SH-SY5Y (cell line): ENCODE results near the gene RCOR1.
A peak's percentile ranks its signal among the peaks of the same experiment; 100 is the strongest.

ENCODE experiments used
- GATA2 ChIP-seq: IDR thresholded peaks from 2 replicates; pipeline ENCODE4 v1.6.1; 2011; ENCODE audit warnings: mild to moderate bottlenecking, low read depth, low read length
- GATA3 ChIP-seq: IDR thresholded peaks from 2 replicates; pipeline ENCODE4 v1.6.1; 2011; ENCODE audit warnings: low read depth, mild to moderate bottlenecking, low read length, moderate library complexity

Gene RCOR1

DNA sequence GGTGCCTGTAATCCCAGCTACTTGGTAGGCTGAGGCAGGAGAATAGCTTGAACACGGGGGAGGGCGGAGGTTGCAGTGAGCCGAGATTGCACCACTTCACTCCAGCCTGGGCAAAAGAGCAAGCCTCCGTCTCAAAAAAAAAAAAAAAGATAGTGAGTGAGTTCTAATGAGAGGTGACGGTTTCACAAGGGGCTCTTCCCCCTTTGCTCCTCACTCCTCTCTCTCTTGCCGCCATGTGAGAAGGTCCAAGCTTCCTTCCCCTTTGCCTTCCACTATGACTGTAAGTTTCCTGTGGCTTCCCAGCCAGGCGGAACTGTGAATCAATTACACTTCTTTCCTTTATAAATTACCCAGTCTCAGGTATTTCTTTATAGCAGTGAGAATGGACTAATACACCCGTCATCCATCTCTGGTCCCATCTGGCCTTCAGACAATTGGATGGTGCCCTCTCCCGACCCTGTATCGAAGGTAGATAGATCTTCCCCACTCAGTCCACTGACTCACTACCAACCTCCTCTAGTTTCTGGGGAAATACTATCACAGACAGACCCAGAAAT lies 27.0 kb upstream of the RCOR1 start:
- TF ChIP-seq GATA2: no peak

DNA sequence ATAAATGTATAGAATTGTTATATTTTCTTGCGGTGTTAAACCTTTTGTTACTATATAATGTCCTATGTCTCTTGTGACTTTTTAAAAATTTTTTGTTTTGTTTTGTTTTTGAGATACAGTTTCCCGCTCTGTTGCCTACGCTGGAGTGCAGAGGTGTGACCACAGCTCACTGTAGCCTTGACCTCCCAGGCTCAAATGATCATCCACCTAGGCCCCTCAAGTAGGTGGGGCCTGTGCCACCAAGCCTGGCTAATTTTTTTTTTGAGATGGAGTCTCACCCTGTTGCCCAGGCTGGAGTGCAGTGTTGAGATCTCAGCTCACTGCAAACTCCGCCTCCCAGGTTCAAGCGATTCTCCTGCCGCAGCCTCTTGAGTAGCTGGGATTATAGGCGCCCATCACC lies 26.5 kb upstream of the RCOR1 start:
- TF ChIP-seq GATA3: no peak
- TF ChIP-seq GATA2: no peak

DNA sequence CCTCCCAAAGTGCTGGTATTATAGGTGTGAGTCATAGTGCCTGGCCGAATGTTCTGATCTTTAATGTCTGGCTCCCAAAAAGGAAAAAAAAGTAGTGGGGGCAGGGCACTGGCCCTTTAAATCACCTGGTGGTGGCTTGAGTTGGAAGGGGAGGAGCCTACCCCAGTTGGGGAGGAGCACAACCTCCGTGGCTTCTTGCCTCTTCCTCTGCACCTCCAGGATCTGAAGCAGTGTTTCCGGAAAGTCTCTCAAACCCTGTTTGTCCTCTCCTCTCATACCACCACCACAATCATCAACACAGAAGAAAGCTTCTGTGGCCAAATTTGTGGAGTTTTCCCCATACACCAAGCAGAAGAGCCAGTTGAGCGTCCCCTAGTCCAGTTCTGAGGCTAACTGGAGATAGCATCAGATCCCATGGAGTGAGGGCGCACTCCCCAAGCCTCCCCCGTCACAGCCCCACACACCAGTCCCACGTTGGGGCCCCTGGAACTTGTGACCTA lies 24.3 kb upstream of the RCOR1 start:
- no peak for TF ChIP-seq GATA3

DNA sequence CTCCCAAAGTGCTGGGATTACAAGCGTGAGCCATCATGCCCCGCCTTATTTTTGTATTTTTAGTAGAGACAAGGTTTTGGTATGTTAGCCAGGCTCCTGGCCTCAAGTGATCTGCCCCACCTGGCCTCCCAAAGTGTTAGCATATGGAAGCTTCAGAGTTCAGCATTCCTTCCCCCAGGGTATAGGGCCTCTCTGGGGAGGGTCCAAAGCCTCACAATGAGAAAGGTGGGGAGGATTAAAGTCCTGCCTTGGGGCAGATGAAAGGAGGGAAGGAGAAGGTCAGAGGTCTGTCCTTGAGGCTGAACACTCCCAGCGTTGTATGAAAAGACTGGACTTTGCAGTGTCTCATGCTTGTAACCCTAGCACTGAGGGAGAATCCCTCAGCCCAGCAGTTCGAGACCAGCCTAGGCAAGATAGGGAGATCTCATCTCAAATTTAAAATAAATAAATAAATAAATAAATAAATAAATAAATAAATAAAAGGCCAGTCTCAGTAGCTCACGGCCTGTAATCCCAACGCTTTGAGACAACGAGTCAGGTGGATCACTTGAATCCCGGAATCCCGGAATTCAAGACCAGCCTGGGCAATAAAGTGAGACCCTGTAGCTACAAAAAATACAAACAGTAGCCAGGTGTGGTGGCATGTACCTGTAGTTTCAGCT lies 22.0 kb upstream of the RCOR1 start:
- TF ChIP-seq GATA2: no peak
- no peak for TF ChIP-seq GATA3

DNA sequence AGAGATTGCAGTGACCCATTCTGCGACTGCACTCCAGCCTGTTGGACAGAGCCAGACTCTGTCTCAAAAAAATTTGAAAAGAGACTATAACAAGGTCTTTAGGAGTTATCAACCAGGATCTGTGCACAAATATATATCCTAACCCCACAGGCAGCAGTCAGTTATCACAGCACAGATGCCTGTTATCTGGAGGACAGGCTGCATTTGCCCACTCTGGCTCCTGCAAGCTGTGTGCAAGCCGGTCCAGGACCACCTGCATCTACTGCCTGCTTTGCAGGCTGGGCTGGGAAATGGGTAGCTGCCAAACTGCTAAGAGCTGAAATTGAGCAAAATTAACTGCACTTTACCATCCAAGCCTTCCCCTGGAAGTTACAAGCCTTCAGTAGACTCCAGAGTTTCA lies 21.4 kb upstream of the RCOR1 start:
- TF ChIP-seq GATA2: peak; percentile 86
- TF ChIP-seq GATA3: peak; percentile 38; the same call in 1 of the 2 replicates

DNA sequence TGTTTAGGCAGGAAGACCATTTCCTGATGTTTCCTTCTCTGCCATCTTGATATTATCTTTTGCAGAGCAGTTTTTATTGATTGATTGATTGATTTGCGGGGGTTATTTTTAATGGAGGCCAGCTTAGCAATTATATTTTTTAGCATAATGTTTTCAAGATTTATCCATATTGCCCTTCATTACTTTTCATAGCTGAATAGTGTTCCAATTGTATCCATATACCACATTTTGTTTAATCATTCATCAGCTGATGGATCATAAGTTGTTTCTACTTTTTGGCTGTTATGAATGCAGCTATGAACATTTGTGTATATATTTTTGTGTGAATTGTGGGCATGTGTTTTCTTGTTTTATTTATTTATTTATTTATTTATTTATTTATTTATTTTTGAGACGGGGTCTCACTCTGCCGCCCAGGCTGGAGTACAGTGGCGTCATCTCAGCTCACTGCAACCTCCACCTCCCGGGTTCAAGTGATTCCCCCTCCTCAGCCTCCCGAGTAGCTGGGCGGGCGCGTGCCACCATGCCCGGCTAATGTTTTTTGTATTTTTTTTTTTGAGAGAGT lies 20.9 kb upstream of the RCOR1 start:
- TF ChIP-seq GATA3 (no peak), GATA2 (no peak)

DNA sequence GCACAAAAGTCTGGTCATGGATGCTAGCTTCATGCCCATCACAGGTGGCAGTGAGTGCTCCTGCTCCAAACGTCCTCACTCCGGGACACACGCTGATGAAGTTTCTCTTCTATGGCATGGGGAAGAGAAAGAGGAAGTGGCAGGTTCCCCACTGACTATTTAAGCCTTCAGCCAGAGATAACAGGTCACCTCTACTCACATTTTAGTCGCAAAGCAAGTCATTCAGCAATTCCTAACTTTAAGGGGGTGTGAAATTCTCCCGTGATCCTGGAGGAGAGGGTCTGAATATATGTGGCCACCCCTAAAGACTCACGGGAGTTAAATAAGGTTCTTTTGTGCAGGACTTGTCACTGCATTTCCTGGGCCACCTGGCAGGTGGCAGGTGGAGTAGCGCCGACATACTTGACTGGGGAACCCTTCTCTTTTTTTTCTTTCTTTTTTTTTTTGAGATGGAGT lies 18.8 kb upstream of the RCOR1 start:
- TF ChIP-seq GATA2 (no peak), GATA3 (no peak)

DNA sequence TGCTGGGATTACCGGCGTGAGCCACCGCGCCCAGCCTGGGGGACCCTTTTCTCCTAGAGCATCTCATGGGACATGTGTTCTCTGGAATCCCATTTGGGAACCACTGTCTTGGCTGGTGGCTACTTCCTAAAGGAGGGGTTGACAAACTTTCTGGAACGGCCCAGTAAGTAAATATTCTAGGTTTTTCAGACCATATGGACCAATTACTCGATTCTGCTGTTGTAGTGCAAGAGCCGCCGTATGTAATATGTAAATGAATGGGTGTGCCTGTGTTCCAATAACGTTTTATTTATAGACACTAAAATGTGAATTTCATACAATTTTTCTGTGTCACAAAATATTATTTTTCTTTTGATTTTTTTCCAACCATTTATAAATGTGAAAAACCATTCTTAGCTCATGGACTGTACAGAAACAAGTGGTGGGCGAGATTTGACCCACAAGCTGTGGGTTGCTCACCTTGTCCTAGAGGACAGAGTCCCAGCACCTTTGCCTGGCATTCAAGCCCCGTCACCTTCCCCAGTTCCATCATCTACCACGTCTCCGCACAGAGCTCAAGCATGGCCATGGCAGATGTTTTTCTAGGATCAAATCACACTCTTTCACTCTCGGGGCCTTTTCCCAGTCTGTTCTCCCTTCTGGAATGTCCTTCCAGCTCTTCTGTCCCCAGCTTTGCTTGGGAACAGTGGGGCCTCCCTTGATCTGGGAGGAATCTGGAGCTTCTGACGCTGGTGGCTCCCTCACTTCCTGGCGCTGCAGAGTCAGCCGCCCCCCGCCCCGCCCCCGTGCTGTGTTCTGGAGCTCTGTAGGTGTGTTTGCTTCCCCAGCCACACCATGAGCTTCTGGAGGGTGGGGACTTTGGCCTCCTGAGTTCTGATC lies 17.9 kb upstream of the RCOR1 start:
- no peak for TF ChIP-seq GATA3
- no peak for TF ChIP-seq GATA2

DNA sequence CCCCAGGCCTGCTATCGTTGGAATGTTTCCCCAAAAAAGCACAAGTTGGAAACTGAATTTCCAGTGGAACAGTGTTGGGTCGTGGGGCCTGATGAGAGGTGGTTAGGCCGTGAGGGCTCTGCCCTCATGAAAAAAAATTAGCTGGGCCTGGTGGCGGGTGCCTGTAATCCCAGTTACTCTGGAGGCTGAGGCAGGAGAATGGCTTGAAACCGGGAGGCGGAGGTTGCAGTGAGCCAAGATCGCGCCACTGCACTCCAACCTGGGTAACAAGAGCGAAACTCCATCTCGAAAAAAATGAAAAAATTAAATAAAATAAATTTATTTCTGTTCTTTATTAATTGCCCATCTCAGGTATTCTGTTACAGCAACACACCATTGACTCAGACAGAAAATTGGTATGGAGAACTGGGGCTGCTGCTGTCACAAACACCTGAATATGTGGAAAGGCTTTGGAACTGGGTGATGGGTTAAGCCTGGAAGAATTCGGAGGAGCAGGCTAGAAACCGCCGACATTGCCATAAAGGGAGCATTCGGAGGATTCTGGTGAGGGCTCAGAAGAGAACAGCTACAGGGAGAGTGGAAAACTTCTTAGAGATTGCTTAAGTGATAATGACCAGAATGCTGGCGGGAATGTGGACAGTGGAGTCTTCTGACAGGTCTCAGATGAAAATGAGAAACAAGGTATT lies 17.1 kb upstream of the RCOR1 start:
- TF ChIP-seq GATA3 (no peak), GATA2 (no peak)

DNA sequence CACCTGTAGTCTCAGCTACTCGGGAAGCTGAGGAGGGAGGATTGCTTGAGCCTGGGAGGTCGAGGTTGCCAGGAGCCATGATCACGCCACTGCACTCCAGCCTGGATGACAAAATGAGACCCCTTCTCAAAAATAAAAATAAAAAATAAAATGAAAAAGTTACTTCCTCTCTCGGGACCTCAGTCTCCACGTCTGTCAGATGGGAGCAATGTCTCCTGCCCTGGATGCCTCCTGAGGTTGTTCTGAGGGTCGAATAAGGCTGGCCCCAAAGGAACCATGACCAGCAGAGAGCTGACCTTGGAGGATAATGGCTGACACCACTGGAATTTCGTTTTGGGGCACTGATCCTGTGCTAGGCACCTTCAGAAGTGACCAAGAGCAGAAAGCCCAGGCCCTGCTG lies 13.6 kb upstream of the RCOR1 start:
- TF ChIP-seq GATA3: no peak
- TF ChIP-seq GATA2: no peak

DNA sequence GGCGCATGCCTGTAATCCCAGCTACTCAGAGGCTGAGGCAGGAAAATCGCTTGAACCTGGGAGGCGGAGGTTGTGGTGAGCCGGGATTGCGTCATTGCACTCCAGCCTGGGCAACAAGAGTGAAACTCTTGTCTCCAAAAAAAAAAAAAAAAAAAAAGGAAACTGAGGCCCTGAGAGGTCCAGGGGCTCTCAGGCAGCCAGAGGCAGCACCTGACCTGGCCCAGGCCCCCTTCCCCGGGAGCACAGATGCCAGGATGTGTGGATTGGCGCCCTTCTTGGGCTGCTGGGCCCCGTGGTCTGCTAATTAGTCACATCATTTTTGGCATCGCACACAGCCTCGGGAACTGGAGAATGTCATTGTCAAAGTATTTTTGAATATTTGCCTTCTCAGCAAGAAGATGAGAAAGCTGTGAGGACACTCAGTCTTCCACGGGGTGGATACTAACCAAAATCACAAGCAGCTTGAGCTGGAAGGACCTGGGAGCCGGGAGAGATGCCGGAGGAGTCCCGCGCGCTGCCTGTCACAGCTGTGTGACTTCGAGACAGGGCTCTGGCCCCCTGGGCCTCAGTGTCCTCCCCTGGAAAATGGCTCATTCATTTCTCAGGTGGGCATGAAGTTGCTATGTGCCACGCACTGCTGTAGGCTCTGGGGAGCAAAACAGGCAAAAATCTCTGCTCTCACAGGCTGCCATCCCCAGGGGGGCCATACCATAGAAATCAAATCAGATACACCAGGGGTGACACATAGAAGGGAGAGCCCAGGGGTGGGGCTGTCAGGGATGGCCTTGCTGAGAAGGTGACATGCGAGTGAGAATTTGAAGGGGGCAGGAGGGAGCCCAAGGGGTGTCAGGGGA lies 12.5 kb upstream of the RCOR1 start:
- TF ChIP-seq GATA2 (no peak), GATA3 (no peak)

DNA sequence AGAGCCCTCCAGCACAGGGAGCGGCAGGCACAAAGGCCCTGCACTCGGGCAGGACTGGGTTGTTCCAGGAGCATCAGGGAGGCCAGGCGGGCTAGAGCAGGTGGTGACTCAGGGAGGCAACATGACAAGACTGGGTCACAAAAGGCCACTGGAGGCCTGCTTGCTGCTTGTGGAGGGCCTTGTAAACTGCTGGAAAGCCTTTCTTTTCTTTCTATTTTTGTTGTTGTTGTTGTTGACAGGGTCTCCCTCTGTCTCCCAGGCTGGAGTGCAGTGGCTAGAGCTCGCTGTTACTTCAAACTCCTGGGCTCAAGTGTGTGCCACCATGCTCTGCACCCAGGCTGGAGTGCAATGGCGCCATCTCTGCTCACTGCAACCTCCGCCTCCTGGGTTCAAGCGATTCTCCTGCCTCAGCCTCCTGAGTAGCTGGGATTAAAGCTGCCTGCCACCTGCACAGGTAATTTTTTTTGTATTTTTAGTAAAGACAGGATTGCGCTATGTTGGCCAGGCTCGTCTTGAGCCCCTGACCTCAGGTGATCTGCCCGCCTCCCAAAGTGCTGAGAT lies 11.8 kb upstream of the RCOR1 start:
- TF ChIP-seq GATA2 (no peak), GATA3 (no peak)

DNA sequence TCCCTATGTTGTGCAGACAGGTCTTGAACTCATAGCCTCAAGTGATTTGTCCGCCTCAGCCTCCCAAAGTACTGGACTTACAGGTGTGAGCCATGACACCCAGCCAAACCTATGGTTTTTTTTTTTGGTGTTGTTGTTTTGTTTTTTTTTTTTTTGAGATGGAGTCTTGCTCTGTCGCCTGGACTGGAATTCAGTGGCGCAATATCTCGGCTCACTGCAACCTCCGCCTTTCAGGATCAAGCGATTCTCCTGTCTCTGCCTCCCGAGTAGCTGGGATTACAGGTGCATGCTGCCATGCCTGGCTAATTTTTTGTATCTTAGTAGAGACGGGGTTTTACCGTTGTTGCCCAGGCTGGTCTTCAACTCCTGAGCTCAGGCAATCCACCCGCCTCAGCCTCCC lies 11.3 kb upstream of the RCOR1 start:
- TF ChIP-seq GATA2: no peak
- no peak for TF ChIP-seq GATA3
